Measurements from ENCODE around the gene RBPMS2.

GRCh38 chr15:64791401-64791800 lies 16.0 kb upstream of the RBPMS2 start:
- TF ChIP-seq POLR2A (IDR thresholded peaks at IDR 0.05) (no peak), CTCF (IDR thresholded peaks at IDR 0.05) (no peak), POLR2AphosphoS5 (IDR thresholded peaks at IDR 0.05; ENCODE audit: insufficient read depth in 1 of 2, low read depth in 1 of 2) (no peak)
